ENCODE data around the gene CTRB2. TPM values are rescaled to one million over a fixed set of nuclear protein-coding genes. Genes with fewer than 3 reads are reported as not detected.

Gene CTRB2
- total and polyA plus RNA-seq, 3 donors from 2014 or later = 0.63 to 1.1 (median 0.69) TPM

- H3K27me3 ChIP-seq = no peaks in the 10 kb centered on the region
- H3K4me1 ChIP-seq = peaks cover 5% of the 10 kb centered on the region
- intact Hi-C loops (cut with DNase I; ENCODE audit: low total_unique reads) = no loop called here
- H3K9me3 ChIP-seq = no peaks in the 10 kb centered on the region
- WGBS, 2 donors = 96% methylated on average over 5 of the region's 6 CpGs; no CpG with 5 or more reads in 1 of the 2 donors
- no peak overlapping the region for H3K27ac ChIP-seq
- no peak overlapping the region for H3K4me3 ChIP-seq
- DNase-seq = no peak
- no peak for TF ChIP-seq POLR2A (IDR thresholded peaks at IDR 0.05)
- TF ChIP-seq CTCF (IDR thresholded peaks at IDR 0.05) = no peak
- no peaks in the 10 kb centered on the region for H3K36me3 ChIP-seq (ENCODE audit: low read depth, missing control alignments)
Measured at GRCh38 chr16:75204410-75204758, 2.6 kb downstream of the CTRB2 start.

- no peaks in the 10 kb centered on the region for H3K9me3 ChIP-seq
- H3K4me1 ChIP-seq = peaks cover 5% of the 10 kb centered on the region
- 79 to 83% methylated on average over 8 to 13 of the region's 13 CpGs for WGBS, 2 donors
- no peak overlapping the region for H3K4me3 ChIP-seq
- TF ChIP-seq CTCF (IDR thresholded peaks at IDR 0.05) (no peak), POLR2A (IDR thresholded peaks at IDR 0.05) (no peak)
- no peaks in the 10 kb centered on the region for H3K36me3 ChIP-seq (ENCODE audit: low read depth, missing control alignments)
- intact Hi-C loops (cut with DNase I; ENCODE audit: low total_unique reads) = no loop called here
- H3K27ac ChIP-seq = no peak overlapping the region
- no peaks in the 10 kb centered on the region for H3K27me3 ChIP-seq
- DNase-seq = no peak
Measured at GRCh38 chr16:75203667-75204409, 3.1 kb downstream of the CTRB2 start.

- Histone ChIP-seq H3K4me3 (no peak overlapping the region), H3K27ac (no peak overlapping the region), H3K4me1 (peaks cover 8% of the 10 kb centered on the region), H3K27me3 (no peaks in the 10 kb centered on the region), H3K36me3 (ENCODE audit: low read depth, missing control alignments) (no peaks in the 10 kb centered on the region), H3K9me3 (no peaks in the 10 kb centered on the region)
- WGBS, 2 donors = 89 to 91% methylated on average over 12 of the region's 12 CpGs
- no peak for DNase-seq
- TF ChIP-seq CTCF (IDR thresholded peaks at IDR 0.05) = no peak
- TF ChIP-seq POLR2A (IDR thresholded peaks at IDR 0.05) = no peak
- intact Hi-C loops (cut with DNase I; ENCODE audit: low total_unique reads) = no loop called here
Measured at GRCh38 chr16:75203096-75203495, 3.9 kb downstream of the CTRB2 start.

- 86 to 91% methylated on average over 13 of the region's 13 CpGs for WGBS, 2 donors
- Histone ChIP-seq H3K4me1 (peaks cover 10% of the 10 kb centered on the region), H3K4me3 (no peak overlapping the region), H3K27me3 (no peaks in the 10 kb centered on the region), H3K36me3 (ENCODE audit: low read depth, missing control alignments) (no peaks in the 10 kb centered on the region), H3K27ac (no peak overlapping the region), H3K9me3 (no peaks in the 10 kb centered on the region)
- DNase-seq = no peak
- no peak for TF ChIP-seq POLR2A (IDR thresholded peaks at IDR 0.05)
- intact Hi-C loops (cut with DNase I; ENCODE audit: low total_unique reads) = no loop called here
Measured at GRCh38 chr16:75202069-75202590, 4.8 kb downstream of the CTRB2 start.

GRCh38 chr16:75198135-75198600, 8.8 kb downstream of the CTRB2 start:
- H3K27ac ChIP-seq = no peak overlapping the region
- DNase-seq = no peak
- H3K4me3 ChIP-seq = no peak overlapping the region
- TF ChIP-seq POLR2A (IDR thresholded peaks at IDR 0.05) = no peak
- no peak for TF ChIP-seq CTCF (IDR thresholded peaks at IDR 0.05)
- no peaks in the 10 kb centered on the region for H3K9me3 ChIP-seq
- no peaks in the 10 kb centered on the region for H3K36me3 ChIP-seq (ENCODE audit: low read depth, missing control alignments)
- intact Hi-C loops (cut with DNase I; ENCODE audit: low total_unique reads) = no loop called here
- 11 to 15% methylated on average over 17 to 18 of the region's 18 CpGs for WGBS, 2 donors
- H3K4me1 ChIP-seq = peaks cover 10% of the 10 kb centered on the region
- H3K27me3 ChIP-seq = no peaks in the 10 kb centered on the region
